Keratinocyte (primary cell): ENCODE results near the gene CDA.

ENCODE experiments used
- CTCF ChIP-seq, 3 experiments: IDR thresholded peaks in 1 of 3; conservative IDR thresholded peaks in 1 of 3; optimal IDR thresholded peaks in 1 of 3; 2 replicates in 2 of 3; 3 replicates in 1 of 3; pipeline versions ENCODE3 to v1.5.1; 2011; ENCODE audit warnings: low read length in 3 of 3, mild to moderate bottlenecking in 3 of 3, moderate library complexity in 2 of 3, control low read depth in 1 of 3, inconsistent platforms in 1 of 3; ENCODE audit not compliant: insufficient read depth in 2 of 3; ENCODE audit errors: extremely low read depth in 1 of 3
- EZH2 ChIP-seq: IDR thresholded peaks from one replicate; pipeline ENCODE4 v1.6.1; 2012; ENCODE audit warnings: inconsistent platforms, mild to moderate bottlenecking, low read length, moderate library complexity

GRCh38 chr1:20634594-20635084 is 45.7 kb downstream of the CDA start:
- TF ChIP-seq CTCF (optimal IDR thresholded peaks at IDR 0.05 in 1 of 3, IDR thresholded peaks at IDR 0.05 in 1 of 3, conservative IDR thresholded peaks at IDR 0.05 in 1 of 3; ENCODE audit: extremely low read depth in 1 of 3, insufficient read depth in 2 of 3, low read length in 3 of 3) (no peak), EZH2 (no peak)
